Peyer's patch (tissue), 4 donors: Measurements from ENCODE around the gene ABCC4. TPM values are rescaled to one million over a fixed set of nuclear protein-coding genes. Genes with fewer than 3 reads are reported as not detected.

ENCODE experiments used
- DNase-seq, 3 donors: peaks; one replicate each; pipeline ENCODE4 v3.0.0-alpha.2; 2017 to 2019
- H3K27ac ChIP-seq, 4 donors: fragments of 200-600 bp; sonication (generic); one replicate each; pipeline ENCODE4 v1.5.1; 2016 to 2019
- H3K27me3 ChIP-seq, 2 donors: fragments of 200-600 bp; sonication (generic); one replicate each; pipeline ENCODE4 v1.5.1; 2019
- H3K36me3 ChIP-seq, 3 donors: fragments of 200-600 bp; sonication (generic); one replicate each; pipeline ENCODE4 v1.5.1; 2016 to 2019
- H3K4me1 ChIP-seq, 4 donors: fragments of 200-600 bp; sonication (generic); one replicate each; pipeline ENCODE4 v1.5.1; 2016 to 2019
- H3K4me3 ChIP-seq, 4 donors: fragments of 200-600 bp; sonication (generic); 1 replicate in 3 of 4; 2 replicates in 1 of 4; pipeline ENCODE4 v1.5.1; 2016 to 2019; ENCODE audit warnings: mild to moderate bottlenecking in 1 of 4
- H3K9me3 ChIP-seq, 4 donors: fragments of 200-600 bp; sonication (generic); one replicate each; pipeline ENCODE4 v1.5.1; 2016 to 2019; ENCODE audit warnings: mild to moderate bottlenecking in 1 of 4
- POLR2A ChIP-seq, 2 donors: fragments of 450-650 bp; IDR thresholded peaks; one replicate each; pipeline ENCODE4 v1.5.1; 2017; ENCODE audit warnings: antibody characterized with exemption in 2 of 2, mild to moderate bottlenecking in 2 of 2, moderate library complexity in 2 of 2
- total RNA-seq, 4 donors: library from RNA; depleted of rRNA; stranded (reverse); fragments of >200 nt; gene quantifications; one replicate each; pipeline ENCODE4 v1.1.0, GENCODE V29; 2016
- TF ChIP-seq, protein P1 (sequence below), 6 experiments: fragments of 450-650 bp in 4 of 6; fragments of 200-600 bp in 2 of 6; sonication (generic) in 1 of 6; IDR thresholded peaks; one replicate each; pipeline ENCODE4 v1.5.1; 2017 to 2019; ENCODE audit warnings: antibody characterized with exemption in 6 of 6, mild to moderate bottlenecking in 3 of 6, moderate library complexity in 1 of 6

The ABCC4 gene
- total RNA-seq, 4 donors from 2014 or later: 7.2 to 81.7 (median 13.7) TPM

DNA sequence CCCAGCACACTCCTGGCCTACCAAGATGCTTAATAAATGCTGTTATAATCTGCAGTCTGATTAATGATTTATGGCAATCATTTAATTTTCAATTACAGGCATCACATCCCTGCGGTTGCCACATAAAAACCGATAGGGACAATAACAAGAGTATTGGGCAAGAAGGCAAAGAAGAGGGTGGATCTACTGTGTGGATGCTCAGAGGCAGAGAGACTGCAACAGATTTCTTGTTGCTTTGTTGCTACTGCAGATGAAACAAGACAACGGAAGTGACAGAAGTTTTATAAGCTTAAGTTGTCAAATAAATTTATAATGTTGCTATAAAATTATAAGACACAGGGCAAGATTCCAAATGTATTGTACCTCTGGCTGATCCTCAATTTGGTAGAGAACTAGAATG, 154.8 kb downstream of the ABCC4 start:
- H3K27ac ChIP-seq: no peak overlapping the region
- H3K27me3 ChIP-seq: no peaks in the 10 kb centered on the region
- H3K4me1 ChIP-seq: no peaks in the 10 kb centered on the region
- no peaks in the 10 kb centered on the region for H3K36me3 ChIP-seq
- no peak overlapping the region for H3K4me3 ChIP-seq
- H3K9me3 ChIP-seq: no peaks in the 10 kb centered on the region
- TF ChIP-seq, protein P1, sequence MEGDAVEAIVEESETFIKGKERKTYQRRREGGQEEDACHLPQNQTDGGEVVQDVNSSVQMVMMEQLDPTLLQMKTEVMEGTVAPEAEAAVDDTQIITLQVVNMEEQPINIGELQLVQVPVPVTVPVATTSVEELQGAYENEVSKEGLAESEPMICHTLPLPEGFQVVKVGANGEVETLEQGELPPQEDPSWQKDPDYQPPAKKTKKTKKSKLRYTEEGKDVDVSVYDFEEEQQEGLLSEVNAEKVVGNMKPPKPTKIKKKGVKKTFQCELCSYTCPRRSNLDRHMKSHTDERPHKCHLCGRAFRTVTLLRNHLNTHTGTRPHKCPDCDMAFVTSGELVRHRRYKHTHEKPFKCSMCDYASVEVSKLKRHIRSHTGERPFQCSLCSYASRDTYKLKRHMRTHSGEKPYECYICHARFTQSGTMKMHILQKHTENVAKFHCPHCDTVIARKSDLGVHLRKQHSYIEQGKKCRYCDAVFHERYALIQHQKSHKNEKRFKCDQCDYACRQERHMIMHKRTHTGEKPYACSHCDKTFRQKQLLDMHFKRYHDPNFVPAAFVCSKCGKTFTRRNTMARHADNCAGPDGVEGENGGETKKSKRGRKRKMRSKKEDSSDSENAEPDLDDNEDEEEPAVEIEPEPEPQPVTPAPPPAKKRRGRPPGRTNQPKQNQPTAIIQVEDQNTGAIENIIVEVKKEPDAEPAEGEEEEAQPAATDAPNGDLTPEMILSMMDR (IDR thresholded peaks at IDR 0.05): no peak
- TF ChIP-seq POLR2A (IDR thresholded peaks at IDR 0.05): no peak
- DNase-seq: no peak

- no peaks in the 10 kb centered on the region for H3K27me3 ChIP-seq
- H3K9me3 ChIP-seq: no peaks in the 10 kb centered on the region
- H3K27ac ChIP-seq: no peak overlapping the region
- H3K36me3 ChIP-seq: no peaks in the 10 kb centered on the region
- H3K4me3 ChIP-seq: no peak overlapping the region
- TF ChIP-seq, protein P1 (IDR thresholded peaks at IDR 0.05): no peak
- TF ChIP-seq POLR2A (IDR thresholded peaks at IDR 0.05): no peak
- DNase-seq: no peak
- no peaks in the 10 kb centered on the region for H3K4me1 ChIP-seq
Measured at GRCh38 chr13:95145587-95145986, 155.7 kb downstream of the ABCC4 start.

DNA sequence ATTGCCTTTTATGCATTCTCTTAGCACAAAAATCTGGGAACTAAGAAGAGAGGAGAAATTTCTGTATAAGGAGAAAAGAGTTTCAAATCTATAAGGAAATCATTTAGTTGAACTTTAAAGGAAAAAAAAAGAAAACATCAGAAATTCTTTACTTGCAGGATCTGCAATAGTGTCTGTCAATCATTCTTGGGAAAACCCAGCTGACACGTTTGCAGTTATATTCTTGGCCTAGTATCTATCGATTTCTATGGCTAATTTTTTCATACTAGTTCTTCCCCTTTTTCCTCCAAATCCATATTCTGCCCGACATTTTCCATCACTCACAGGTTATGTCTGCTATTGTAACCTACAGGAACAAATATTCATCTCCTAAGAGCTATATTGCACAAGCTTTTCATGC, 160.7 kb downstream of the ABCC4 start:
- Histone ChIP-seq H3K4me3 (no peak overlapping the region), H3K36me3 (no peaks in the 10 kb centered on the region), H3K27me3 (no peaks in the 10 kb centered on the region), H3K9me3 (no peaks in the 10 kb centered on the region), H3K27ac (no peak overlapping the region), H3K4me1 (no peaks in the 10 kb centered on the region)
- DNase-seq: no peak
- TF ChIP-seq POLR2A (IDR thresholded peaks at IDR 0.05): no peak
- TF ChIP-seq, protein P1 (IDR thresholded peaks at IDR 0.05): no peak

DNA sequence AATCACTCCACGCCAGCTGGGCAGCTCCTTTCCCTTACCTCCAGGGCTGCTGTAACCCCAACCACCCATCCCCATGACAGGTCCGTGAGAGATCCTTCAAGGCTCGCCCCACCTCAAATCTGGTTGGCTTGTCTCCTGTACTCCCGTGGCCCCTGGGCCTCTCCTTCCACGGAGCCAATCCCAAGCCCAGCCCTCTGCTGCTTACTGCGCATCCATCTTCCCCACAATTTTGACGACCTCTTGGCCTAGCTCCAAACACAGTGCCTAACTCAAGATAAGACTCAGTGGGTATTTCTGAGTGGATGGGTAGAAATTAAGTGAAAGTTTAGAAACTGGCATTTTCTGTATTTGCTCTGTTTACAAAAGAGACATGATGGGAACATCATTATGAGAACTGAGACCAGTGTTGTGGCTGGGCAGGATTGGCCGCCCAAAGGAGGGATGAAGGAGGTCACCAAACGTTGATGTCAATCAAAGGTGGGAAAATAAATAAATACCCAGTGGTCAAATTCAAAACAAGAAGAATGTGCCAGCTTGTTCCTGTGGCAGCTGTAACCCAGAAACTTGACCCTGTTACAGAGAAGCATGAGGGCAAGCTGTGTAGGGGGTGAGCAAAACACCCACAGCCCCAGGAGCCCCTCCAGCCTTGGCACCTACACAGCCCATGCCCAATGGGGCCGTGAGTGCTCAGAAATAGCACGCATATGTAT, 162.2 kb downstream of the ABCC4 start:
- Histone ChIP-seq H3K4me1 (no peaks in the 10 kb centered on the region), H3K27me3 (no peaks in the 10 kb centered on the region), H3K4me3 (no peak overlapping the region), H3K36me3 (no peaks in the 10 kb centered on the region), H3K9me3 (no peaks in the 10 kb centered on the region), H3K27ac (no peak overlapping the region)
- DNase-seq: no peak
- TF ChIP-seq POLR2A (IDR thresholded peaks at IDR 0.05): no peak
- TF ChIP-seq, protein P1 (IDR thresholded peaks at IDR 0.05): no peak

- no peaks in the 10 kb centered on the region for H3K4me1 ChIP-seq
- H3K27ac ChIP-seq: no peak overlapping the region
- no peaks in the 10 kb centered on the region for H3K9me3 ChIP-seq
- no peak for DNase-seq
- H3K27me3 ChIP-seq: no peaks in the 10 kb centered on the region
- H3K36me3 ChIP-seq: no peaks in the 10 kb centered on the region
- H3K4me3 ChIP-seq: no peak overlapping the region
- no peak for TF ChIP-seq POLR2A (IDR thresholded peaks at IDR 0.05)
- TF ChIP-seq, protein P1 (IDR thresholded peaks at IDR 0.05): no peak
Measured at GRCh38 chr13:95137096-95137495, 164.2 kb downstream of the ABCC4 start.
